Fibroblast of mammary gland (primary cell): ENCODE results near the gene SCAMP2.

Experiments
- DNase-seq: peaks from one replicate; pipeline ENCODE4 v3.0.0-alpha.2; 2010; ENCODE audit warnings: low read depth
- H3K4me3 ChIP-seq: 2 replicates; pipeline ENCODE4 v1.5.1; 2011; ENCODE audit warnings: low read depth, mild to moderate bottlenecking, low read length, moderate library complexity; ENCODE audit not compliant: control insufficient read depth
- TF ChIP-seq, protein P1 (sequence below): conservative IDR thresholded peaks from 2 replicates; pipeline ENCODE4 v1.5.1; 2011; ENCODE audit warnings: low read depth, low read length, inconsistent platforms; ENCODE audit not compliant: control insufficient read depth, insufficient read depth

SCAMP2 gene

DNA sequence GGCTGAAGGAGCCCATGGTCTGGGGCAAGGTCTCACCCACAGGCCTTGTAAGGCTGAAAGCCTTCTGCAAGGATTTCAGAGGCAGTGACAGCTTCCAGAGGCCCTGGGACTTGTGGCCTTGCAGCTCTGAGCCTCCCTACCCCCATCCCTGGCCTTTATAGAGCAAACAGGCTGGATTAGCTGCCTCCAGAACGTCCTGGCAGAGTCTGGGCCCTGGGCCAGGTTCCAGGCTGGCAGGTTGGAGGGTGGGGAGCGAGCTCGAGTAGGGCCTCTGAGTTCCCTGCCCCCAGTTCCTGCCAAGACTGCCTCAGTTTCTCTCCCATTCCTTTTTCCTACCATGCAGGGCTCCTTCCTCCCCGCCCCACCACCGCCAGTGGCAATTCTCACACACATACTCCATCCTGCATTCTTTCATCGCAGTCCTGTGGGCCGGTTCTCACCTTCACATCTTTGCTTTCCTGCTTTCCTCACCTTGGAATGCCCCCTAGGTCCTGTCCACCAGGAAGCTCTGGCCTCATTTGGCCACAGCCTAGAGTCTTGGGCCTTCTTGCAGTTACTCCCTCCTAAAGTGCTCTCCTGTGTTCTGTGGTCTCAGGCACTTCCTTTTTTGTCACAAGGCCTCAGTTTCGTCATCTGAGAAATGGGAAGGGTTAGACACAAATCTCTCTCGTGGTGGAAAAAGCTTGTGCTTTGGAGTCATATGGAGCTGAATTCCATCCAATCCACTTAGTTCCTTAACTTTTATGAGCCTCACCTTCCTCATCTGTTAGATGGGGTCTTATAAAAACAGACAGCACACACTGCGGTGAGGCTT lies 57.8 kb downstream of the SCAMP2 start:
- no peak for DNase-seq
- TF ChIP-seq, protein P1, sequence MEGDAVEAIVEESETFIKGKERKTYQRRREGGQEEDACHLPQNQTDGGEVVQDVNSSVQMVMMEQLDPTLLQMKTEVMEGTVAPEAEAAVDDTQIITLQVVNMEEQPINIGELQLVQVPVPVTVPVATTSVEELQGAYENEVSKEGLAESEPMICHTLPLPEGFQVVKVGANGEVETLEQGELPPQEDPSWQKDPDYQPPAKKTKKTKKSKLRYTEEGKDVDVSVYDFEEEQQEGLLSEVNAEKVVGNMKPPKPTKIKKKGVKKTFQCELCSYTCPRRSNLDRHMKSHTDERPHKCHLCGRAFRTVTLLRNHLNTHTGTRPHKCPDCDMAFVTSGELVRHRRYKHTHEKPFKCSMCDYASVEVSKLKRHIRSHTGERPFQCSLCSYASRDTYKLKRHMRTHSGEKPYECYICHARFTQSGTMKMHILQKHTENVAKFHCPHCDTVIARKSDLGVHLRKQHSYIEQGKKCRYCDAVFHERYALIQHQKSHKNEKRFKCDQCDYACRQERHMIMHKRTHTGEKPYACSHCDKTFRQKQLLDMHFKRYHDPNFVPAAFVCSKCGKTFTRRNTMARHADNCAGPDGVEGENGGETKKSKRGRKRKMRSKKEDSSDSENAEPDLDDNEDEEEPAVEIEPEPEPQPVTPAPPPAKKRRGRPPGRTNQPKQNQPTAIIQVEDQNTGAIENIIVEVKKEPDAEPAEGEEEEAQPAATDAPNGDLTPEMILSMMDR = no peak
- no peak overlapping the region for H3K4me3 ChIP-seq

DNA sequence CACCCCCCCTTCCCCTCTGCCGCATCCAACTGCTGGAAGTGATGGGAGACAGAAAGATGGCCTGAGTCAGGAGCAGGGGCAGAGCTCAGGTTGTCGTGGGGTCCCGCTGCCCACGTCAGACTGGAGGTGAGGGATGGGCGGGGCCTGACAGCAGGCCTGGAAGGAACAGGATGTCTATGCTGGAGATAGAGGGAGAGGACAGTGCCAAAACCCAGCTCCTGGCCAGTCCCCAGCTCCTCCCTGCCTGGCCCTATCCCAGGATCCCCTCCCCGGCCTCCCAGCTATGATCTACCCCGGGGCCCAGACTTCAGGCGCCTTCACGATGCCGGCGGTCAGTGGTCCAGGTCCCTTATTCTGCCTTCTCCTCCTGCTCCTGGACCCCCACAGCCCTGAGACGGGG lies 60.6 kb downstream of the SCAMP2 start, which contains the start of gene LMAN1L:
LMAN1L (plus strand) TSS at position 303 of the 400 bp plus-strand sequence; CDS start at position 323, 20 bp downstream.
- H3K4me3 ChIP-seq = no peak within 1 kb of the TSS
- TF ChIP-seq, protein P1 = no peak
- no peak for DNase-seq

DNA sequence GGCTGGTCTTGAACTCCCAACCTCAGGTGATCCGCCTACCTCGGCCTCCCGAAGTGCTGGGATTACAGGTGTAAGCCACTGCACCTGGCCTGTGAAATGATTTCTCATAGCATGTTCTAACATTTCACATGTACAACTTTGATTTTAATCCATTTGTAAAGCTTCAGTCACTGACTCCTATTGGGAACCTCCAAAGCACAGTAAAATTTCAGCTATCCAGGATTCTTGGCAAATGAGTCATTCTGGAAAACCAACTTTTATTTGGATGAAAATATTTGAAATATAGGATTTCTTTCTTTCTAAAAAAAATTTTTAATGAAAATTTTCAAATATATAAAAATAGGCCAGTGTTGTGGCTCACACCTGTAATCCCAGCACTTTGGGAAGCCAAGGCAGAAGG lies 63.2 kb downstream of the SCAMP2 start:
- no peak for DNase-seq
- TF ChIP-seq, protein P1 = no peak
- no peak overlapping the region for H3K4me3 ChIP-seq

DNA sequence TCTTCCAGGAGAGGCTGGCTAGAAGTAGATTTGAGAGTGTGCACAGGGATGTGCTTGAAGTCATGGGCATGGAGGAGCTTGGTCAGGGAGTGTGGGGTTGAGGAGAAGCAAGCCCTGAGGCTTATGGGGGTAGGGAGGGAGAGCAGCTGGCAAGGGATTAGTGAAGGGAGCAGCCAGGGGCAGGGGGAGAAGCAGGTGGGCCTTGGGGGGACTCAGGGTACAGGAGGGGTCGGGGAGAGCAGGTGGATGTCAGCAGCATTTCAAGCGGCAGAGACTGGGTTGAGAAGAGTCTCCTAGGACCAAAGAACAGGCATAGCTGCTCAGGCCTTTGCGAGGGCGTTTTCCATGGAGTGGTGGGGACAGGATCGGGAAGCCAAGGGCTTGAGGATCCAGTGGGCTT lies 63.9 kb downstream of the SCAMP2 start:
- no peak overlapping the region for H3K4me3 ChIP-seq
- no peak for DNase-seq
- TF ChIP-seq, protein P1 = no peak

DNA sequence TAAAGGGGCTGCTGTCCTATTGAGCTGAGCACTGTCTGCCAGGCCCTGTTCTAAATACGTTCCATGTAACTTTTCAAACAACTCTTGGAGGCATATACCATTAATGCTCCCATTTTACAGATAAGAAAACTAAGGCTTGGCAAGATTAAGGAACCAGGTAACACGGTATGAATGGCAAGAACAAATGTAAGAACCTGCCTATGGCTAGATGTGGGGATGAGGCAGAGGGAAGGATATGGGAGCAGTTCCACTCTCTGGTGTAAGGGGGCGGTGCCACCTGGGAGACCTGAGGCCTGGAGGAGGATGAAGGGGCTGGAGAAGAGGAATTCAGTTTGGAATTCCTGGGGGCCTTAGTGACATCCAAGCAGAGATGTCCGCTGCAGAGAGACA lies 64.3 kb downstream of the SCAMP2 start:
- H3K4me3 ChIP-seq = no peak overlapping the region
- TF ChIP-seq, protein P1 = no peak
- DNase-seq = no peak

DNA sequence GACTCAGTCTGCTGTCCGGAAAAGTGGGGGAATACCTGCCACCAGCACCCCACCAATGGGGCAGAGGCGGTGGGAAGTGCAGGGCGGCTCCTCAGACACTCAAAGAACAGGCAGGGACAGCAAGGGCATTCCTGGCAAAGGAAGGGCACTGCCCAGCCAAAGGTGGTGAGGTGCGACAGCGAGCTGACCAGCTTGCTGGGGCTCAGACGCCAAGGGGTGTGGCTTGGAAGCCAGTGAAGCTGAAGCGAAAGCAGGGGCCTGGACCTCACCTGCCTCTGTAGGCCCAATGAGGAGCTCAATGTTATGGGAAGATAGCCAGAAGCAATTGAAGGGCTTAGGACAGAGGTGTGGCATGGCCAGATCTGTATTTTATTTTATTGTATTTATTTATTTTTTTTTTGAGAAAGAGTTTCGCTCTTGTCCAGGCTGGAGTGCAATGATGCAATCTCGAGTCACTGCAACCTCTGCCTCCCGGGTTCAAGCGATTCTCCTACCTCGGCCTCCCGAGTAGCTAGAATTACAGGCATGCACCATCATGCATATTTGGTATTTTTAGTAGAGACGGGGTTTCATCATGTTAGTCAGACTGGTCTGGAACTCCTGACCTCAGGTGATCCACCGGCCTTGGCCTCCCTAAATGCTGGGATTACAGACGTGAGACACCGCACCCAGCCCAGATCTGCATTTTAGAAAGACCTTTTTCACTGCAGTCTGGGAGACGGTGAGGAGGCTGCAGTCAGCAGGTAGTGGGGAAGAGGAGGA lies 64.9 kb downstream of the SCAMP2 start:
- TF ChIP-seq, protein P1 = no peak
- no peak for DNase-seq
- H3K4me3 ChIP-seq = no peak overlapping the region
